Adrenal gland (tissue), 5 donors: ENCODE data around the gene CEP72.
"Not testable (repeated sequence)": the region's sequence is repeated elsewhere in the genome, so short reads cannot be mapped to it uniquely, and the experiment has no call there.

ENCODE experiments used
- POLR2A ChIP-seq, 2 donors: fragments of 450-650 bp; IDR thresholded peaks; one replicate each; pipeline ENCODE4 v1.6.1; 2017; ENCODE audit warnings: antibody characterized with exemption in 2 of 2, mild to moderate bottlenecking in 2 of 2, moderate library complexity in 1 of 2
- TF ChIP-seq, protein P1 (sequence below), 6 experiments: fragments of 450-650 bp in 4 of 6; fragments of 200-600 bp in 2 of 6; sonication (generic) in 1 of 6; IDR thresholded peaks; 1 replicate in 5 of 6; 2 replicates in 1 of 6; pipeline versions ENCODE4 v1.5.1 to v1.8.0; 2016 to 2021; ENCODE audit warnings: antibody characterized with exemption in 6 of 6, mild to moderate bottlenecking in 2 of 6, moderate library complexity in 1 of 6
- donor health status: DM: no; HTN: no; CAD: no.

DNA sequence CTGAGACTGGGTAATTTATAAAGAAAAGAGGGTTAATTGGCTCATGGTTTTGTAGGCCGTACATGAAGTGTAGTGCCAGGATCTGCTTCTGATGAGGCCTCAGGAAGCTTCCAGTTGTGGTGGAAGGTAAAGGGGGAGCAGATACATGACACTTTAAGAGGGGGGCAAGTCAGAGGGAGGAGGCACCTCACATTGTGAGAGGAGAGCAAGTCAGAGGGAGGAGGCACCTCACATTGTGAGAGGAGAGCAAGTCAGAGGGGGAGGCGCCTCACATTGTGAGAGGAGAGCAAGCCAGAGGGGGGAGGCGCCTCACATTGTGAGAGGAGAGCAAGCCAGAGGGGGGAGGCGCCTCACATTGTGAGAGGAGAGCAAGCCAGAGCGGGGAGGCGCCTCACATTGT, 7.0 kb upstream of the CEP72 start:
- TF ChIP-seq, protein P1, sequence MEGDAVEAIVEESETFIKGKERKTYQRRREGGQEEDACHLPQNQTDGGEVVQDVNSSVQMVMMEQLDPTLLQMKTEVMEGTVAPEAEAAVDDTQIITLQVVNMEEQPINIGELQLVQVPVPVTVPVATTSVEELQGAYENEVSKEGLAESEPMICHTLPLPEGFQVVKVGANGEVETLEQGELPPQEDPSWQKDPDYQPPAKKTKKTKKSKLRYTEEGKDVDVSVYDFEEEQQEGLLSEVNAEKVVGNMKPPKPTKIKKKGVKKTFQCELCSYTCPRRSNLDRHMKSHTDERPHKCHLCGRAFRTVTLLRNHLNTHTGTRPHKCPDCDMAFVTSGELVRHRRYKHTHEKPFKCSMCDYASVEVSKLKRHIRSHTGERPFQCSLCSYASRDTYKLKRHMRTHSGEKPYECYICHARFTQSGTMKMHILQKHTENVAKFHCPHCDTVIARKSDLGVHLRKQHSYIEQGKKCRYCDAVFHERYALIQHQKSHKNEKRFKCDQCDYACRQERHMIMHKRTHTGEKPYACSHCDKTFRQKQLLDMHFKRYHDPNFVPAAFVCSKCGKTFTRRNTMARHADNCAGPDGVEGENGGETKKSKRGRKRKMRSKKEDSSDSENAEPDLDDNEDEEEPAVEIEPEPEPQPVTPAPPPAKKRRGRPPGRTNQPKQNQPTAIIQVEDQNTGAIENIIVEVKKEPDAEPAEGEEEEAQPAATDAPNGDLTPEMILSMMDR (IDR thresholded peaks at IDR 0.05), result not testable (repeated sequence)
- TF ChIP-seq POLR2A (IDR thresholded peaks at IDR 0.05), result not testable (repeated sequence)
